H1 (cell line): ENCODE measurements around the gene MIEN1. TPM values are rescaled to one million over a fixed set of nuclear protein-coding genes. Genes with fewer than 3 reads are reported as not detected.

Experiments used
- CTCF ChIA-PET: fragments of 300-600 bp; sonication (Branson Sonifier 250); formaldehyde crosslinking; loops from one replicate; lab custom pipeline; 2021; ENCODE audit not compliant: partially characterized antibody; lab: Charles Lee
- POLR2A ChIA-PET: fragments of 300-600 bp; sonication (Branson Sonifier 250); formaldehyde crosslinking; loops from one replicate; lab custom pipeline; 2021; ENCODE audit warnings: inconsistent platforms; ENCODE audit not compliant: partially characterized antibody; lab: Charles Lee
- DNase-seq, 2 experiments: peaks; one replicate each; pipeline versions ENCODE4 v3.0.0 to v3.0.0-alpha.2; 2010 to 2022; ENCODE audit warnings: low spot score in 2 of 2, low read depth in 1 of 2, mixed read lengths in 1 of 2
- FAIRE-seq: peaks from 2 replicates; lab custom pipeline; 2011; peaks lifted over from hg19 to GRCh38; lab: Jason Lieb, UNC
- H2AFZ ChIP-seq: 2 replicates; pipeline ENCODE4 v1.8.1; 2012; ENCODE audit warnings: low read length, inconsistent platforms
- H2AK5ac ChIP-seq: 2 replicates; pipeline ENCODE4 v1.6.1; 2013; ENCODE audit warnings: low read depth, low read length
- H2BK120ac ChIP-seq: replicated peaks from 2 replicates; pipeline ENCODE3; 2013; ENCODE audit warnings: low read depth, low read length, inconsistent platforms
- H2BK12ac ChIP-seq: 2 replicates; pipeline ENCODE4 v1.6.1; 2013; ENCODE audit warnings: low read depth, low read length
- H2BK15ac ChIP-seq: 2 replicates; pipeline ENCODE4 v1.6.1; 2013; ENCODE audit warnings: low read length
- H2BK20ac ChIP-seq: 2 replicates; pipeline ENCODE4 v1.6.1; 2013; ENCODE audit warnings: low read length
- H2BK5ac ChIP-seq: 2 replicates; pipeline ENCODE4 v1.6.1; 2013; ENCODE audit warnings: low read depth, low read length
- H3K14ac ChIP-seq: 2 replicates; pipeline ENCODE4 v1.6.1; 2013; ENCODE audit warnings: inconsistent platforms; ENCODE audit not compliant: insufficient read length
- H3K18ac ChIP-seq: 2 replicates; pipeline ENCODE4 v1.6.1; 2013; ENCODE audit warnings: low read length; ENCODE audit errors: extremely low read depth
- H3K23ac ChIP-seq: 2 replicates; pipeline ENCODE4 v1.6.1; 2013; ENCODE audit warnings: inconsistent platforms; ENCODE audit not compliant: insufficient read length
- H3K23me2 ChIP-seq: 2 replicates; pipeline ENCODE4 v1.6.1; 2013; ENCODE audit warnings: low read depth, low read length
- H3K27ac ChIP-seq: 2 replicates; pipeline ENCODE4 v1.6.1; 2011; ENCODE audit warnings: low read depth, low read length, inconsistent platforms
- H3K27me3 ChIP-seq, 4 experiments: replicated peaks in 1 of 4; 1 replicate in 1 of 4; 2 replicates in 3 of 4; pipeline versions ENCODE4 v1.6.1 to v1.8.1; 2011 to 2013; ENCODE audit warnings: low read length in 3 of 4, mild to moderate bottlenecking in 3 of 4, inconsistent platforms in 2 of 4, mixed read lengths in 2 of 4, moderate library complexity in 1 of 4; ENCODE audit not compliant: control insufficient read depth in 3 of 4, insufficient read depth in 3 of 4; ENCODE audit errors: extremely low read depth in 1 of 4
- H3K36me3 ChIP-seq, 4 experiments: 2 replicates each; pipeline versions ENCODE4 v1.6.1 to v1.8.1; 2011 to 2013; ENCODE audit warnings: mild to moderate bottlenecking in 4 of 4, low read length in 3 of 4, moderate library complexity in 2 of 4, control low read depth in 1 of 4, inconsistent platforms in 1 of 4; ENCODE audit not compliant: insufficient read depth in 4 of 4, control insufficient read depth in 2 of 4
- H3K4ac ChIP-seq: replicated peaks from 2 replicates; pipeline ENCODE3; 2013; ENCODE audit warnings: low read length, low read depth, mixed read lengths, inconsistent platforms; ENCODE audit not compliant: insufficient read length
- H3K4me1 ChIP-seq, 4 experiments: replicated peaks in 1 of 4; 1 replicate in 1 of 4; 2 replicates in 3 of 4; pipeline versions ENCODE4 v1.6.1 to v1.8.1; 2011 to 2013; ENCODE audit warnings: low read length in 3 of 4, inconsistent platforms in 2 of 4, mixed read lengths in 1 of 4; ENCODE audit not compliant: insufficient read depth in 4 of 4, control insufficient read depth in 3 of 4
- H3K4me2 ChIP-seq, 2 experiments: 2 replicates each; pipeline versions ENCODE4 v1.6.1 to v1.8.1; 2011 to 2013; ENCODE audit warnings: low read depth in 2 of 2, low read length in 2 of 2, control low read depth in 1 of 2, inconsistent platforms in 1 of 2, mild to moderate bottlenecking in 1 of 2; ENCODE audit not compliant: insufficient read depth in 1 of 2
- H3K4me3 ChIP-seq, 4 experiments: fragments of 200-600, 300-600 bp in 1 of 4; sonication (generic), shearing (Covaris generic), sonication (Bioruptor Twin) in 1 of 4; 2 replicates each; pipeline versions ENCODE4 v1.5.1 to v1.8.1; 2011 to 2016; ENCODE audit warnings: low read length in 4 of 4, low read depth in 3 of 4, control low read depth in 2 of 4, inconsistent platforms in 2 of 4, mild to moderate bottlenecking in 2 of 4, mixed read lengths in 1 of 4, moderate library complexity in 1 of 4; ENCODE audit not compliant: insufficient read depth in 2 of 4; ENCODE audit errors: extremely low read depth in 1 of 4
- H3K56ac ChIP-seq: replicated peaks from 2 replicates; pipeline ENCODE3; 2013; ENCODE audit warnings: low read depth, mild to moderate bottlenecking, mixed read lengths, low read length, inconsistent platforms; ENCODE audit not compliant: insufficient read length
- H3K79me1 ChIP-seq: 2 replicates; pipeline ENCODE4 v1.6.1; 2013; ENCODE audit warnings: low read depth, low read length, control low read depth
- H3K79me2 ChIP-seq, 2 experiments: 2 replicates each; pipeline versions ENCODE4 v1.6.1 to v1.8.1; 2012 to 2013; ENCODE audit warnings: low read length in 2 of 2, mild to moderate bottlenecking in 2 of 2, inconsistent platforms in 1 of 2; ENCODE audit not compliant: insufficient read depth in 2 of 2, control insufficient read depth in 1 of 2
- H3K9ac ChIP-seq, 4 experiments: replicated peaks in 1 of 4; 1 replicate in 1 of 4; 2 replicates in 3 of 4; pipeline versions ENCODE4 v1.6.1 to v1.8.1; 2011 to 2013; ENCODE audit warnings: low read depth in 3 of 4, low read length in 3 of 4, control low read depth in 2 of 4, mild to moderate bottlenecking in 2 of 4, moderate library complexity in 2 of 4, inconsistent platforms in 1 of 4; ENCODE audit errors: extremely low read depth in 1 of 4
- H3K9me3 ChIP-seq, 2 experiments: 2 replicates each; pipeline versions ENCODE4 v1.6.1 to v1.8.1; 2012 to 2013; ENCODE audit warnings: mild to moderate bottlenecking in 2 of 2, moderate library complexity in 2 of 2, control low read depth in 1 of 2, inconsistent platforms in 1 of 2, low read depth in 1 of 2, low read length in 1 of 2, mixed read lengths in 1 of 2; ENCODE audit not compliant: insufficient read depth in 2 of 2
- H4K20me1 ChIP-seq, 2 experiments: replicated peaks in 1 of 2; 2 replicates each; pipeline versions ENCODE3 to v1.8.1; 2011 to 2013; ENCODE audit warnings: inconsistent platforms in 2 of 2, low read length in 2 of 2, mild to moderate bottlenecking in 1 of 2; ENCODE audit not compliant: insufficient read depth in 2 of 2, control insufficient read depth in 1 of 2
- H4K5ac ChIP-seq: 2 replicates; pipeline ENCODE4 v1.6.1; 2013; ENCODE audit warnings: low read length, low read depth, mixed read lengths, inconsistent platforms; ENCODE audit not compliant: insufficient read length
- H4K8ac ChIP-seq: 2 replicates; pipeline ENCODE4 v1.8.0; 2013; ENCODE audit warnings: mild to moderate bottlenecking, moderate library complexity, low read length, inconsistent platforms; ENCODE audit not compliant: insufficient read depth; ENCODE audit errors: extremely low read depth
- H4K91ac ChIP-seq: replicated peaks from 2 replicates; pipeline ENCODE3; 2013; ENCODE audit warnings: low read length, mixed read lengths, inconsistent platforms; ENCODE audit not compliant: insufficient read length
- ATF2 ChIP-seq: IDR thresholded peaks from 2 replicates; pipeline ENCODE4 v1.6.1; 2012; ENCODE audit warnings: low read length, inconsistent platforms
- CEBPB ChIP-seq: IDR thresholded peaks from 2 replicates; pipeline ENCODE4 v1.6.1; 2012; ENCODE audit warnings: low read depth, low read length
- E2F6 ChIP-seq: IDR thresholded peaks from 2 replicates; pipeline ENCODE4 v1.6.1; 2012; ENCODE audit warnings: inconsistent platforms
- JUN ChIP-seq: IDR thresholded peaks from 2 replicates; pipeline ENCODE4 v1.6.1; 2011; ENCODE audit warnings: low read depth, mild to moderate bottlenecking, improper control_type of control experiment, low read length
- KDM1A ChIP-seq: fragments of 200-600, 300-600 bp; sonication (generic); IDR thresholded peaks from 2 replicates; pipeline ENCODE4 v1.7.1; 2016; ENCODE audit warnings: mild to moderate bottlenecking, low read length, borderline replicate concordance
- MAFK ChIP-seq: IDR thresholded peaks from 2 replicates; pipeline ENCODE4 v1.6.1; 2012; ENCODE audit warnings: low read depth, mild to moderate bottlenecking, improper control_type of control experiment, low read length
- SIN3A ChIP-seq, 2 experiments: IDR thresholded peaks in 1 of 2; conservative IDR thresholded peaks in 1 of 2; 2 replicates each; pipeline ENCODE4 v1.6.1; 2011 to 2012; ENCODE audit warnings: low read length in 2 of 2, improper control_type of control experiment in 1 of 2, low read depth in 1 of 2, mild to moderate bottlenecking in 1 of 2
- ZNF274 ChIP-seq: IDR thresholded peaks from 2 replicates; pipeline ENCODE4 v1.7.0; 2012; ENCODE audit warnings: low read length, borderline replicate concordance; ENCODE audit errors: extremely low read depth
- WGBS, 2 experiments: shearing (Covaris generic) in 1 of 2; methylation state at CpG; one replicate each; pipeline versions ENCODE4 v1.1.6 to v1.1.7; 2013 to 2015; ENCODE audit warnings: low lambda C conversion rate in 2 of 2, mixed read lengths in 2 of 2, inconsistent platforms in 1 of 2, low coverage in 1 of 2, missing lambda C conversion rate in 1 of 2; ENCODE audit not compliant: insufficient replicate concordance in 2 of 2, insufficient coverage in 1 of 2, insufficient read length in 1 of 2; ENCODE audit errors: extremely low coverage in 1 of 2, missing lambda C conversion rate in 1 of 2; 5-methylcytosine and 5-hydroxymethylcytosine counted together
- polyA plus RNA-seq, 7 experiments: library from polyadenylated mRNA; depleted of rRNA in 3 of 7; stranded (reverse) in 5 of 7; unstranded in 2 of 7; fragments of >200 nt in 5 of 7; fragments of 200-250 nt in 2 of 7; gene quantifications; 1 replicate in 5 of 7; 2 replicates in 1 of 7; 4 replicates in 1 of 7; pipeline versions ENCODE4 v1.2.1 to v1.2.3, GENCODE V29; 2011 to 2013; ENCODE audit warnings: missing spikeins in 2 of 7, mixed read lengths in 2 of 7
- total RNA-seq: library from RNA; stranded (reverse); fragmentation: NEBNext Ultra II Directional; extraction: Animal tissue kit (Norgen Biotek cat#: 25700); gene quantifications from 2 replicates; pipeline ENCODE4 v1.2.1, GENCODE V29; 2021

MIEN1 gene
- total and polyA plus RNA-seq, 2 of the 8 experiments (the other 6 are each of a cell fraction or from before 2014, with no cell fraction given): 29.6 to 54.9 TPM

GRCh38 chr17:39736319-39737165 lies 6.2 kb upstream of the MIEN1 start:
- Histone ChIP-seq H2AK5ac (no peak overlapping the region; the same call in 1 of the 2 replicates), H3K18ac (no peak overlapping the region), H3K79me2 (peaks cover 0 to 9% of the 10 kb centered on the region in 2 experiments; a peak in 2 of 4 replicates), H2BK15ac (no peak overlapping the region), H4K91ac (no peak overlapping the region), H4K20me1 (no peaks in the 10 kb centered on the region), H3K23me2 (peaks cover 23% of the 10 kb centered on the region), H3K4me2 (peak overlapping the region in 1 of 2 experiments; percentile 96; a peak in 1 of 4 replicates), H3K79me1 (0 out of 2 replicates have a peak, but pooled peaks cover 5% of the 10 kb centered on the region), H2BK5ac (no peak overlapping the region), H3K23ac (no peak overlapping the region), H3K27me3 (no peaks in the 10 kb centered on the region), H3K4ac (no peak overlapping the region), H3K36me3 (no peaks in the 10 kb centered on the region), H2BK120ac (no peak overlapping the region), H2BK12ac (no peak overlapping the region), H3K4me3 (no peak overlapping the region), H3K14ac (no peak overlapping the region), H3K56ac (no peak overlapping the region), H4K5ac (no peak overlapping the region), H2BK20ac (no peak overlapping the region), H2AFZ (no peak overlapping the region), H3K27ac (no peak overlapping the region; the same call in 1 of the 2 replicates), H3K4me1 (peaks cover 5 to 31% (median 23%) of the 10 kb centered on the region in 4 experiments), H3K9ac (no peak overlapping the region), H4K8ac (no peak overlapping the region), H3K9me3 (no peaks in the 10 kb centered on the region)
- TF ChIP-seq E2F6: no peak
- TF ChIP-seq SIN3A (conservative IDR thresholded peaks at IDR 0.05 in 1 of 2, IDR thresholded peaks at IDR 0.05 in 1 of 2; ENCODE audit: low read depth in 1 of 2, low read length in 2 of 2): no peak
- no peak for TF ChIP-seq MAFK
- TF ChIP-seq ATF2: no peak
- TF ChIP-seq CEBPB: no peak
- no peak for TF ChIP-seq ZNF274
- TF ChIP-seq KDM1A: no peak
- TF ChIP-seq JUN: no peak
- POLR2A ChIA-PET: interaction anchor here (1.0 to 1.3 kb wide), 3 partner anchors 13 to 41 kb away, joined by 4 read pairs; no protein-coding TSS in a partner anchor
- CTCF ChIA-PET: interaction anchor here (0.6 to 1.4 kb wide), 5 partner anchors 14 to 116 kb away, joined by 3 read pairs; no protein-coding TSS in a partner anchor
- DNase-seq: no peak
- FAIRE-seq: peak; percentile 66
- 85% methylated on average over 10 of the region's 10 CpGs; no CpG with 5 or more reads in 1 of the 2 experiments for WGBS, 2 experiments
